ENCODE results near the gene DBNL.

DBNL gene

GRCh38 chr7:44094883-44095592, 50.5 kb downstream of the DBNL start:
- Histone ChIP-seq H3K4me1 (ENCODE audit: control insufficient read depth, low read length) (peaks cover 60% of the 10 kb centered on the region), H3K9me3 (ENCODE audit: control insufficient read depth, insufficient read depth, low read length) (peaks cover 4% of the 10 kb centered on the region; the same call in 1 of the 2 replicates), H3K27ac (ENCODE audit: low read depth, low read length) (no peak overlapping the region), H3K27me3 (ENCODE audit: control insufficient read depth, low read length) (no peaks in the 10 kb centered on the region), H3K4me3 (ENCODE audit: low read length) (no peak overlapping the region), H3K9me2 (replicated peaks; ENCODE audit: control insufficient read depth, low read length) (no peaks in the 10 kb centered on the region), H4K20me1 (ENCODE audit: control insufficient read depth, insufficient read depth, low read depth, low read length) (no peaks in the 10 kb centered on the region), H3K4me2 (ENCODE audit: low read length) (peak overlapping the region; percentile 28), H3K36me3 (ENCODE audit: control insufficient read depth, low read length) (no peaks in the 10 kb centered on the region; the same call in 1 of the 2 replicates), H3K79me2 (ENCODE audit: control insufficient read depth, low read length) (no peaks in the 10 kb centered on the region), H3F3A (ENCODE audit: control insufficient read depth, insufficient read depth) (peaks cover 7% of the 10 kb centered on the region)
- no peak for TF ChIP-seq EZH2phosphoT487 (IDR thresholded peaks at IDR 0.05; ENCODE audit: borderline replicate concordance, low read length)
- TF ChIP-seq, protein P1, sequence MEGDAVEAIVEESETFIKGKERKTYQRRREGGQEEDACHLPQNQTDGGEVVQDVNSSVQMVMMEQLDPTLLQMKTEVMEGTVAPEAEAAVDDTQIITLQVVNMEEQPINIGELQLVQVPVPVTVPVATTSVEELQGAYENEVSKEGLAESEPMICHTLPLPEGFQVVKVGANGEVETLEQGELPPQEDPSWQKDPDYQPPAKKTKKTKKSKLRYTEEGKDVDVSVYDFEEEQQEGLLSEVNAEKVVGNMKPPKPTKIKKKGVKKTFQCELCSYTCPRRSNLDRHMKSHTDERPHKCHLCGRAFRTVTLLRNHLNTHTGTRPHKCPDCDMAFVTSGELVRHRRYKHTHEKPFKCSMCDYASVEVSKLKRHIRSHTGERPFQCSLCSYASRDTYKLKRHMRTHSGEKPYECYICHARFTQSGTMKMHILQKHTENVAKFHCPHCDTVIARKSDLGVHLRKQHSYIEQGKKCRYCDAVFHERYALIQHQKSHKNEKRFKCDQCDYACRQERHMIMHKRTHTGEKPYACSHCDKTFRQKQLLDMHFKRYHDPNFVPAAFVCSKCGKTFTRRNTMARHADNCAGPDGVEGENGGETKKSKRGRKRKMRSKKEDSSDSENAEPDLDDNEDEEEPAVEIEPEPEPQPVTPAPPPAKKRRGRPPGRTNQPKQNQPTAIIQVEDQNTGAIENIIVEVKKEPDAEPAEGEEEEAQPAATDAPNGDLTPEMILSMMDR (IDR thresholded peaks at IDR 0.05; ENCODE audit: low read depth, low read length, poor library complexity, severe bottlenecking) = no peak

- 0 out of 2 replicates have a peak overlapping the region, but pooled peaks have one; percentile 28 for H3K4me2 ChIP-seq (ENCODE audit: low read length)
- H3K9me3 ChIP-seq (ENCODE audit: control insufficient read depth, insufficient read depth, low read length) = peaks cover 4% of the 10 kb centered on the region; the same call in 1 of the 2 replicates
- no peaks in the 10 kb centered on the region for H3K27me3 ChIP-seq (ENCODE audit: control insufficient read depth, low read length)
- no peak overlapping the region for H3K27ac ChIP-seq (ENCODE audit: low read depth, low read length)
- H3K79me2 ChIP-seq (ENCODE audit: control insufficient read depth, low read length) = no peaks in the 10 kb centered on the region
- peaks cover 67% of the 10 kb centered on the region for H3K4me1 ChIP-seq (ENCODE audit: control insufficient read depth, low read length)
- no peaks in the 10 kb centered on the region for H3K9me2 ChIP-seq (replicated peaks; ENCODE audit: control insufficient read depth, low read length)
- peaks cover 7% of the 10 kb centered on the region for H3F3A ChIP-seq (ENCODE audit: control insufficient read depth, insufficient read depth)
- H3K4me3 ChIP-seq (ENCODE audit: low read length) = no peak overlapping the region
- TF ChIP-seq, protein P1 (IDR thresholded peaks at IDR 0.05; ENCODE audit: low read depth, low read length, poor library complexity, severe bottlenecking) = no peak
- no peak for TF ChIP-seq EZH2phosphoT487 (IDR thresholded peaks at IDR 0.05; ENCODE audit: borderline replicate concordance, low read length)
- no peaks in the 10 kb centered on the region for H4K20me1 ChIP-seq (ENCODE audit: control insufficient read depth, insufficient read depth, low read depth, low read length)
- H3K36me3 ChIP-seq (ENCODE audit: control insufficient read depth, low read length) = no peaks in the 10 kb centered on the region; the same call in 1 of the 2 replicates
Observed at GRCh38 chr7:44095781-44096180, 51.3 kb downstream of the DBNL start.

DNA sequence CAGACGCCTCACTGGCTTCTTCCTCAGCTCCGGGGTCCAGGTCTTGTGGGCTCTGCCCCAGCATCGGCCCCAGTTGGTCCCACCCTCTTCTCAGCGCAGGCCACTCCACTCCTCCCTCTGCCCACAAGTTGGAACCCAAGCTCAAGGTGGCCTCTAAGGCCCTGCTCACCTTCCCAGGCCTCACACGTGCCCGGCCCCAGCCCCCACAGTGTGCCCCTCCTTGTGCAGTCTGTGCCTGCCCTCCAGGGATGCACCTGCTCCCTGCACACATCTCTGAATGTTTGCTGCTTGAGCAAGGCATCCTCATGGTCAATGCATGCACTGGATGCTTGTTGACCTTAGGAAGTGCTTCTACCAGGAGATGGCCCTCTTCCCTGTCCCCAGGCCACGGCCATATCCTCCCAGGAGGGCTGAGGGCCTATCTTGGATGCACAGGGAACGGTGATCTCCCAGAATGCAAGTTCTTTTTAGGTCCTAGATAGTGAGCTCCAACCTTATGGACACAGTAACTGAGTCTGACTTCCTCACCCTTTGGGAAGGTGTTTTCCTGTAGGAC, 51.9 kb downstream of the DBNL start:
- Histone ChIP-seq H3K36me3 (ENCODE audit: control insufficient read depth, low read length) (no peaks in the 10 kb centered on the region; the same call in 1 of the 2 replicates), H3K9me2 (replicated peaks; ENCODE audit: control insufficient read depth, low read length) (no peaks in the 10 kb centered on the region), H3K4me3 (ENCODE audit: low read length) (peak overlapping the region; percentile 6; the same call in 1 of the 2 replicates), H3K27ac (ENCODE audit: low read depth, low read length) (peak overlapping the region; percentile 43), H3K79me2 (ENCODE audit: control insufficient read depth, low read length) (no peaks in the 10 kb centered on the region), H3K27me3 (ENCODE audit: control insufficient read depth, low read length) (no peaks in the 10 kb centered on the region), H4K20me1 (ENCODE audit: control insufficient read depth, insufficient read depth, low read depth, low read length) (no peaks in the 10 kb centered on the region), H3K9me3 (ENCODE audit: control insufficient read depth, insufficient read depth, low read length) (peaks cover 4% of the 10 kb centered on the region; the same call in 1 of the 2 replicates), H3K4me2 (ENCODE audit: low read length) (peak overlapping the region; percentile 56), H3K4me1 (ENCODE audit: control insufficient read depth, low read length) (peaks cover 74% of the 10 kb centered on the region), H3F3A (ENCODE audit: control insufficient read depth, insufficient read depth) (peaks cover 7% of the 10 kb centered on the region)
- TF ChIP-seq, protein P1 (IDR thresholded peaks at IDR 0.05; ENCODE audit: low read depth, low read length, poor library complexity, severe bottlenecking) = no peak
- TF ChIP-seq EZH2phosphoT487 (IDR thresholded peaks at IDR 0.05; ENCODE audit: borderline replicate concordance, low read length) = no peak
